SK-N-SH (cell line): Measurements from ENCODE around the gene MGLL. TPM values are rescaled to one million over a fixed set of nuclear protein-coding genes. Genes with fewer than 3 reads are reported as not detected.

ENCODE experiments used
- CTCF ChIA-PET: fragments of 300-600, 350-600 bp; formaldehyde crosslinking; extraction: SDS; loops from one replicate; lab custom pipeline; 2021; lab: Yijun Ruan, JAX
- POLR2A ChIA-PET: fragments of 350-600 bp; sonication (Branson Sonifier 250); formaldehyde crosslinking; extraction: SDS; loops from one replicate; lab custom pipeline; 2020; ENCODE audit warnings: antibody characterized with exemption, inconsistent platforms; lab: Yijun Ruan, JAX
- DNase-seq: peaks from one replicate; pipeline ENCODE4 v3.0.0; 2012
- H2AFZ ChIP-seq: fragments of 200-600 bp; sonication (generic); 2 replicates; pipeline ENCODE4 v1.8.1; 2016; ENCODE audit warnings: antibody characterized with exemption, mild to moderate bottlenecking, low read depth
- H3F3A ChIP-seq: fragments of 200-600 bp; sonication (generic); replicated peaks from 2 replicates; pipeline ENCODE3; 2016; ENCODE audit warnings: antibody characterized with exemption, mild to moderate bottlenecking; ENCODE audit not compliant: insufficient read depth
- H3K27ac ChIP-seq, 2 experiments: fragments of 200-500 bp in 1 of 2; fragments of 200-600 bp in 1 of 2; sonication (Bioruptor generic) in 1 of 2; sonication (generic), shearing (Covaris generic) in 1 of 2; 2 replicates each; pipeline versions ENCODE4 v1.5.1 to v1.6.1; 2014 to 2016; ENCODE audit warnings: low read depth in 2 of 2, inconsistent platforms in 1 of 2, low read length in 1 of 2, mild to moderate bottlenecking in 1 of 2, mixed read lengths in 1 of 2
- H3K27me3 ChIP-seq: fragments of 200-600 bp; sonication (generic), shearing (Covaris generic); 2 replicates; pipeline ENCODE4 v1.6.1; 2016; ENCODE audit warnings: mixed run types; ENCODE audit not compliant: insufficient read depth
- H3K36me3 ChIP-seq, 2 experiments: fragments of 200-500 bp in 1 of 2; fragments of 200-600 bp in 1 of 2; sonication (Bioruptor generic) in 1 of 2; sonication (generic) in 1 of 2; replicated peaks in 1 of 2; 2 replicates each; pipeline versions ENCODE3 to v1.5.1; 2014 to 2016; ENCODE audit warnings: low read length in 1 of 2, mild to moderate bottlenecking in 1 of 2; ENCODE audit not compliant: insufficient read depth in 2 of 2, control insufficient read depth in 1 of 2
- H3K4me1 ChIP-seq, 2 experiments: fragments of 200-500 bp in 1 of 2; fragments of 200-600 bp in 1 of 2; sonication (Bioruptor generic) in 1 of 2; sonication (generic), shearing (Covaris generic) in 1 of 2; 2 replicates each; pipeline versions ENCODE4 v1.5.1 to v1.6.1; 2014 to 2016; ENCODE audit warnings: low read depth in 1 of 2, low read length in 1 of 2, mixed run types in 1 of 2; ENCODE audit not compliant: insufficient read depth in 2 of 2, control insufficient read depth in 1 of 2
- H3K4me2 ChIP-seq: fragments of 200-600 bp; sonication (generic), shearing (Covaris generic); 2 replicates; pipeline ENCODE4 v1.6.1; 2017; ENCODE audit warnings: mixed run types
- H3K4me3 ChIP-seq, 2 experiments: fragments of 200-500 bp in 1 of 2; fragments of 200-600 bp in 1 of 2; sonication (Bioruptor generic) in 1 of 2; sonication (generic), shearing (Covaris generic) in 1 of 2; 2 replicates each; pipeline versions ENCODE4 v1.5.1 to v1.8.1; 2014 to 2016; ENCODE audit warnings: low read depth in 2 of 2, inconsistent platforms in 1 of 2, low read length in 1 of 2, mild to moderate bottlenecking in 1 of 2, mixed read lengths in 1 of 2, moderate library complexity in 1 of 2
- H3K79me2 ChIP-seq: fragments of 200-600 bp; sonication (generic); 2 replicates; pipeline ENCODE4 v1.8.1; 2017; ENCODE audit warnings: mild to moderate bottlenecking; ENCODE audit not compliant: insufficient read depth
- H3K9ac ChIP-seq: fragments of 200-600 bp; sonication (generic); 2 replicates; pipeline ENCODE4 v1.6.1; 2017; ENCODE audit warnings: mixed run types
- H3K9me2 ChIP-seq: fragments of 200-600 bp; sonication (generic); 2 replicates; pipeline ENCODE4 v1.6.1; 2017; ENCODE audit warnings: mixed run types
- H3K9me3 ChIP-seq: fragments of 200-600 bp; sonication (generic); 2 replicates; pipeline ENCODE4 v1.6.1; 2017; ENCODE audit warnings: mixed run types, mild to moderate bottlenecking, moderate library complexity
- H4K20me1 ChIP-seq: fragments of 200-600 bp; sonication (generic); 2 replicates; pipeline ENCODE4 v1.6.1; 2017; ENCODE audit warnings: mild to moderate bottlenecking, mixed run types; ENCODE audit not compliant: insufficient read depth
- ELF1 ChIP-seq: IDR thresholded peaks from 2 replicates; pipeline ENCODE4 v1.4.0; 2012
- GATA2 ChIP-seq: sonication (generic); formaldehyde crosslinking; IDR thresholded peaks from 2 replicates; pipeline ENCODE4 v1.5.0; 2020; ENCODE audit warnings: mild to moderate bottlenecking, missing genetic modification reagents
- JUND ChIP-seq: IDR thresholded peaks from 2 replicates; pipeline ENCODE4 v1.4.0; 2012
- NRF1 ChIP-seq: IDR thresholded peaks from 2 replicates; pipeline ENCODE4 v1.6.1; 2012; ENCODE audit warnings: low read depth, mild to moderate bottlenecking, low read length
- POLR2AphosphoS5 ChIP-seq: IDR thresholded peaks from 2 replicates; pipeline ENCODE4 v1.6.1; 2012; ENCODE audit warnings: low read depth, low read length
- RAD21 ChIP-seq: IDR thresholded peaks from 2 replicates; pipeline ENCODE4 v1.6.1; 2012; ENCODE audit warnings: mild to moderate bottlenecking, low read length
- SMC3 ChIP-seq: IDR thresholded peaks from 2 replicates; pipeline ENCODE4 v1.6.1; 2012; ENCODE audit warnings: low read depth, low read length, improper control_type of control experiment
- TCF12 ChIP-seq: IDR thresholded peaks from 2 replicates; pipeline ENCODE4 v1.4.0; 2012
- TEAD4 ChIP-seq: IDR thresholded peaks from 2 replicates; pipeline ENCODE4 v1.4.0; 2012; ENCODE audit warnings: mild to moderate bottlenecking, borderline replicate concordance; ENCODE audit not compliant: insufficient read depth
- WGBS: methylation state at CpG from one replicate; pipeline ENCODE4 v1.1.6; 2017; ENCODE audit warnings: low lambda C conversion rate; 5-methylcytosine and 5-hydroxymethylcytosine counted together
- polyA plus RNA-seq, 3 experiments: library from polyadenylated mRNA; depleted of rRNA; stranded (reverse); fragments of >200 nt; gene quantifications; 2 replicates each; pipeline ENCODE4 v1.2.3, GENCODE V29; 2012
- TF ChIP-seq, protein P1 (sequence below): IDR thresholded peaks from 2 replicates; pipeline ENCODE4 v1.4.0; 2012; ENCODE audit warnings: low read depth, borderline replicate concordance
- TF ChIP-seq, protein P2 (sequence below): IDR thresholded peaks from 2 replicates; pipeline ENCODE4 v1.6.1; 2012; ENCODE audit warnings: mild to moderate bottlenecking, low read depth, low read length, moderate library complexity
- TF ChIP-seq, protein P3 (sequence below): fragments of 150-350 bp; IDR thresholded peaks from 2 replicates; pipeline ENCODE4 v1.6.1; 2017; ENCODE audit warnings: antibody characterized with exemption, low read length, low read depth, borderline replicate concordance

MGLL gene
- polyA plus RNA-seq, 1 of the 3 experiments (the other 2 are of a cell fraction) = 2.2 TPM

DNA sequence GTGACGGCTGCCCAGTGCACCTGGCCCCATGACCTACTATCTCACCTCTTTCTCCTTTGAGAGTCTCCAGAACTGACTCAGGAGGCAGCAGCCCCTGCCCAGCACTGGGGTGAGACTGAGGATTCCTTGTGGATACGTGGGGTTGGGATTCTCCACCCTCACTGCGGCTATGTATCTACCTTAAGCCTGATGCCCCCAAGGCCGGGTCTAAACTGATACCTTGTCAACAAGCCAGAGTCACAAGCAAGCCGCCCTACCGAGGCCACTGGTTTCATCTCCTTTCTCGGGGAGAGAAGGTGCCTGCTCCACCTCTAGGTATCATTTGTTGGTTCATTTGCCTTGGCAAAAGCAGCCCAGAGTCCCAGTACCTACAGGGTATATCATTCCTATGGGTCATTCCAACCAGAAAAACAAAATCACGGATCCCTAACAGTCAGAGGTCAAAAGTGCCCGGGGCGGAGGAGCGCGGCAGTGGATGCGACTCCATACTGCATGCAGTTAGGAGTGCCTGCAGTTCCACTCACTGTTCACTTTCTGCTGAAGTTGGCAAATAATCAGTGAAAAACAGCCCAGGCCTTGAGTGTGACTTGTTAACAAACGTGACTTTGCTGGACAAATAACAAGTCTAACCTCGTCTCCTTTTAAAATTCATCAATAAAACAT, 102.0 kb downstream of the MGLL start:
- Histone ChIP-seq H3K36me3 (no peaks in the 10 kb centered on the region), H4K20me1 (no peaks in the 10 kb centered on the region), H2AFZ (no peak overlapping the region)
- CTCF ChIA-PET = no interaction called here
- no peak for TF ChIP-seq RAD21
- no peak for TF ChIP-seq JUND
- no peak for TF ChIP-seq POLR2AphosphoS5
- TF ChIP-seq SMC3 = no peak
- TF ChIP-seq, protein P1, sequence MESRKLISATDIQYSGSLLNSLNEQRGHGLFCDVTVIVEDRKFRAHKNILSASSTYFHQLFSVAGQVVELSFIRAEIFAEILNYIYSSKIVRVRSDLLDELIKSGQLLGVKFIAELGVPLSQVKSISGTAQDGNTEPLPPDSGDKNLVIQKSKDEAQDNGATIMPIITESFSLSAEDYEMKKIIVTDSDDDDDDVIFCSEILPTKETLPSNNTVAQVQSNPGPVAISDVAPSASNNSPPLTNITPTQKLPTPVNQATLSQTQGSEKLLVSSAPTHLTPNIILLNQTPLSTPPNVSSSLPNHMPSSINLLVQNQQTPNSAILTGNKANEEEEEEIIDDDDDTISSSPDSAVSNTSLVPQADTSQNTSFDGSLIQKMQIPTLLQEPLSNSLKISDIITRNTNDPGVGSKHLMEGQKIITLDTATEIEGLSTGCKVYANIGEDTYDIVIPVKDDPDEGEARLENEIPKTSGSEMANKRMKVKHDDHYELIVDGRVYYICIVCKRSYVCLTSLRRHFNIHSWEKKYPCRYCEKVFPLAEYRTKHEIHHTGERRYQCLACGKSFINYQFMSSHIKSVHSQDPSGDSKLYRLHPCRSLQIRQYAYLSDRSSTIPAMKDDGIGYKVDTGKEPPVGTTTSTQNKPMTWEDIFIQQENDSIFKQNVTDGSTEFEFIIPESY = no peak
- no peak for TF ChIP-seq GATA2 (CRISPR knock-in tag)
- TF ChIP-seq, protein P2, sequence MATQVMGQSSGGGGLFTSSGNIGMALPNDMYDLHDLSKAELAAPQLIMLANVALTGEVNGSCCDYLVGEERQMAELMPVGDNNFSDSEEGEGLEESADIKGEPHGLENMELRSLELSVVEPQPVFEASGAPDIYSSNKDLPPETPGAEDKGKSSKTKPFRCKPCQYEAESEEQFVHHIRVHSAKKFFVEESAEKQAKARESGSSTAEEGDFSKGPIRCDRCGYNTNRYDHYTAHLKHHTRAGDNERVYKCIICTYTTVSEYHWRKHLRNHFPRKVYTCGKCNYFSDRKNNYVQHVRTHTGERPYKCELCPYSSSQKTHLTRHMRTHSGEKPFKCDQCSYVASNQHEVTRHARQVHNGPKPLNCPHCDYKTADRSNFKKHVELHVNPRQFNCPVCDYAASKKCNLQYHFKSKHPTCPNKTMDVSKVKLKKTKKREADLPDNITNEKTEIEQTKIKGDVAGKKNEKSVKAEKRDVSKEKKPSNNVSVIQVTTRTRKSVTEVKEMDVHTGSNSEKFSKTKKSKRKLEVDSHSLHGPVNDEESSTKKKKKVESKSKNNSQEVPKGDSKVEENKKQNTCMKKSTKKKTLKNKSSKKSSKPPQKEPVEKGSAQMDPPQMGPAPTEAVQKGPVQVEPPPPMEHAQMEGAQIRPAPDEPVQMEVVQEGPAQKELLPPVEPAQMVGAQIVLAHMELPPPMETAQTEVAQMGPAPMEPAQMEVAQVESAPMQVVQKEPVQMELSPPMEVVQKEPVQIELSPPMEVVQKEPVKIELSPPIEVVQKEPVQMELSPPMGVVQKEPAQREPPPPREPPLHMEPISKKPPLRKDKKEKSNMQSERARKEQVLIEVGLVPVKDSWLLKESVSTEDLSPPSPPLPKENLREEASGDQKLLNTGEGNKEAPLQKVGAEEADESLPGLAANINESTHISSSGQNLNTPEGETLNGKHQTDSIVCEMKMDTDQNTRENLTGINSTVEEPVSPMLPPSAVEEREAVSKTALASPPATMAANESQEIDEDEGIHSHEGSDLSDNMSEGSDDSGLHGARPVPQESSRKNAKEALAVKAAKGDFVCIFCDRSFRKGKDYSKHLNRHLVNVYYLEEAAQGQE = no peak
- no peak for TF ChIP-seq NRF1
- TF ChIP-seq TCF12 = no peak
- TF ChIP-seq, protein P3, sequence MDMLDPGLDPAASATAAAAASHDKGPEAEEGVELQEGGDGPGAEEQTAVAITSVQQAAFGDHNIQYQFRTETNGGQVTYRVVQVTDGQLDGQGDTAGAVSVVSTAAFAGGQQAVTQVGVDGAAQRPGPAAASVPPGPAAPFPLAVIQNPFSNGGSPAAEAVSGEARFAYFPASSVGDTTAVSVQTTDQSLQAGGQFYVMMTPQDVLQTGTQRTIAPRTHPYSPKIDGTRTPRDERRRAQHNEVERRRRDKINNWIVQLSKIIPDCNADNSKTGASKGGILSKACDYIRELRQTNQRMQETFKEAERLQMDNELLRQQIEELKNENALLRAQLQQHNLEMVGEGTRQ = no peak
- TF ChIP-seq ELF1 = no peak
- no peak for TF ChIP-seq TEAD4
- TF ChIP-seq, all 33 proteins: peak for 0
- Histone ChIP-seq H3K79me2 (no peaks in the 10 kb centered on the region), H3K4me1 (peaks cover 0 to 48% of the 10 kb centered on the region in 2 experiments; a peak in 1 of 4 replicates), H3F3A (no peaks in the 10 kb centered on the region), H3K4me2 (no peak overlapping the region), H3K9me2 (no peaks in the 10 kb centered on the region), H3K27ac (no peak overlapping the region), H3K9ac (no peak overlapping the region), H3K27me3 (no peaks in the 10 kb centered on the region), H3K9me3 (no peaks in the 10 kb centered on the region), H3K4me3 (no peak overlapping the region)
- no peak for DNase-seq
- 85% methylated on average over 13 of the region's 15 CpGs for WGBS
- POLR2A ChIA-PET = no interaction called here
